H9 (cell line): Measurements from ENCODE around the gene SLC9A9. TPM values are rescaled to one million over a fixed set of nuclear protein-coding genes. Genes with fewer than 3 reads are reported as not detected.

Source experiments
- DNase-seq: peaks from one replicate; pipeline ENCODE4 v3.0.0-alpha.2; 2017
- H2AFZ ChIP-seq: one replicate; pipeline ENCODE4 v1.6.1; 2013; ENCODE audit warnings: mild to moderate bottlenecking, low read length, control low read depth, moderate library complexity
- H2AK5ac ChIP-seq: 2 replicates; pipeline ENCODE4 v1.6.1; 2013; ENCODE audit warnings: low read length, control low read depth, mixed read lengths; ENCODE audit not compliant: insufficient read length
- H2BK120ac ChIP-seq: one replicate; pipeline ENCODE4 v1.6.1; 2013; ENCODE audit warnings: low read depth, mild to moderate bottlenecking, low read length, control low read depth, inconsistent platforms; ENCODE audit not compliant: poor library complexity, severe bottlenecking
- H2BK12ac ChIP-seq: 2 replicates; pipeline ENCODE4 v1.6.1; 2013; ENCODE audit warnings: low read length, control low read depth, mixed read lengths, low read depth; ENCODE audit not compliant: insufficient read length
- H2BK15ac ChIP-seq: 2 replicates; pipeline ENCODE4 v1.6.1; 2013; ENCODE audit warnings: low read depth, low read length, control low read depth
- H2BK20ac ChIP-seq: one replicate; pipeline ENCODE4 v1.6.1; 2013; ENCODE audit warnings: low read depth, mild to moderate bottlenecking, low read length, control low read depth, inconsistent platforms; ENCODE audit not compliant: poor library complexity, severe bottlenecking
- H2BK5ac ChIP-seq: 2 replicates; pipeline ENCODE4 v1.6.1; 2013; ENCODE audit warnings: low read length, control low read depth, mixed read lengths; ENCODE audit not compliant: insufficient read length
- H3K14ac ChIP-seq: 2 replicates; pipeline ENCODE4 v1.6.1; 2013; ENCODE audit warnings: low read length, control low read depth; ENCODE audit not compliant: insufficient read depth
- H3K18ac ChIP-seq: 2 replicates; pipeline ENCODE4 v1.6.1; 2013; ENCODE audit warnings: low read depth, mild to moderate bottlenecking, mixed read lengths, low read length, control low read depth; ENCODE audit not compliant: insufficient read length
- H3K23ac ChIP-seq: 2 replicates; pipeline ENCODE4 v1.6.1; 2013; ENCODE audit warnings: low read length, control low read depth, mixed read lengths, low read depth; ENCODE audit not compliant: insufficient read length
- H3K23me2 ChIP-seq: 2 replicates; pipeline ENCODE4 v1.6.1; 2013; ENCODE audit warnings: low read depth, mild to moderate bottlenecking, mixed read lengths, low read length, control low read depth; ENCODE audit not compliant: insufficient read length, poor library complexity, severe bottlenecking
- H3K27ac ChIP-seq: 2 replicates; pipeline ENCODE4 v1.5.1; 2013; ENCODE audit warnings: low read length, control low read depth, mixed read lengths, low read depth; ENCODE audit not compliant: insufficient read length
- H3K27me3 ChIP-seq: 2 replicates; pipeline ENCODE4 v1.6.1; 2013; ENCODE audit warnings: low read length, control low read depth, inconsistent platforms; ENCODE audit not compliant: insufficient read depth
- H3K4ac ChIP-seq: 2 replicates; pipeline ENCODE4 v1.6.1; 2013; ENCODE audit warnings: low read depth, mild to moderate bottlenecking, control low read depth, inconsistent platforms, low read length, moderate library complexity
- H3K4me1 ChIP-seq: 2 replicates; pipeline ENCODE4 v1.6.1; 2013; ENCODE audit warnings: low read length, control low read depth, inconsistent platforms; ENCODE audit not compliant: insufficient read depth
- H3K4me2 ChIP-seq: 2 replicates; pipeline ENCODE4 v1.6.1; 2013; ENCODE audit warnings: low read length, control low read depth, mixed read lengths; ENCODE audit not compliant: insufficient read length, insufficient read depth
- H3K56ac ChIP-seq: 2 replicates; pipeline ENCODE4 v1.6.1; 2013; ENCODE audit warnings: low read depth, mild to moderate bottlenecking, mixed read lengths, low read length, control low read depth; ENCODE audit not compliant: insufficient read length
- H3K79me1 ChIP-seq: 2 replicates; pipeline ENCODE4 v1.6.1; 2013; ENCODE audit warnings: low read depth, mild to moderate bottlenecking, moderate library complexity, low read length, control low read depth, inconsistent platforms; ENCODE audit not compliant: insufficient read depth, poor library complexity, severe bottlenecking
- H3K79me2 ChIP-seq: 2 replicates; pipeline ENCODE4 v1.6.1; 2013; ENCODE audit warnings: low read length, control low read depth, inconsistent platforms; ENCODE audit not compliant: insufficient read depth
- H3K9ac ChIP-seq: 2 replicates; pipeline ENCODE4 v1.6.1; 2013; ENCODE audit warnings: low read length, control low read depth, mixed read lengths; ENCODE audit not compliant: insufficient read length; ENCODE audit errors: extremely low read depth
- H3K9me3 ChIP-seq: one replicate; pipeline ENCODE4 v1.6.1; 2013; ENCODE audit warnings: low read depth, low read length, inconsistent platforms; ENCODE audit not compliant: control insufficient read depth
- H3T11ph ChIP-seq: one replicate; pipeline ENCODE4 v1.6.1; 2013; ENCODE audit warnings: mild to moderate bottlenecking, low read length, control low read depth, inconsistent platforms
- H4K20me1 ChIP-seq: one replicate; pipeline ENCODE4 v1.6.1; 2013; ENCODE audit not compliant: control insufficient read depth, insufficient read length, insufficient read depth
- H4K5ac ChIP-seq: 2 replicates; pipeline ENCODE4 v1.6.1; 2013; ENCODE audit warnings: low read depth, mild to moderate bottlenecking, mixed read lengths, low read length, control low read depth; ENCODE audit not compliant: insufficient read length
- H4K8ac ChIP-seq: replicated peaks from 2 replicates; pipeline ENCODE4 v1.6.1; 2013; ENCODE audit warnings: low read length, control low read depth, mixed read lengths, low read depth; ENCODE audit not compliant: insufficient read length
- H4K91ac ChIP-seq: 2 replicates; pipeline ENCODE4 v1.6.1; 2013; ENCODE audit warnings: low read depth, mild to moderate bottlenecking, moderate library complexity, mixed read lengths, low read length, control low read depth; ENCODE audit not compliant: insufficient read length
- H3K27ac Mint-ChIP-seq, 3 experiments: 2 replicates in 2 of 3; 3 replicates in 1 of 3; pipeline ENCODE4 v1.8.0; 2020 to 2021; ENCODE audit warnings: mixed read lengths in 3 of 3, mild to moderate bottlenecking in 1 of 3, moderate library complexity in 1 of 3
- H3K27me3 Mint-ChIP-seq: 2 replicates; pipeline ENCODE4 v1.8.0; 2021; ENCODE audit warnings: low read depth, mild to moderate bottlenecking, moderate library complexity, mixed read lengths
- H3K36me3 Mint-ChIP-seq, 3 experiments: 2 replicates in 2 of 3; 3 replicates in 1 of 3; pipeline ENCODE4 v1.8.0; 2020 to 2021; ENCODE audit warnings: low read depth in 3 of 3, mixed read lengths in 3 of 3; ENCODE audit not compliant: insufficient read depth in 1 of 3
- H3K4me1 Mint-ChIP-seq, 2 experiments: 2 replicates each; pipeline ENCODE4 v1.8.0; 2020; ENCODE audit warnings: mixed read lengths in 2 of 2
- H3K4me3 Mint-ChIP-seq, 2 experiments: 2 replicates in 1 of 2; 3 replicates in 1 of 2; pipeline ENCODE4 v1.8.0; 2020 to 2021; ENCODE audit warnings: mild to moderate bottlenecking in 2 of 2, mixed read lengths in 2 of 2, moderate library complexity in 1 of 2
- H3K9me3 Mint-ChIP-seq, 2 experiments: 2 replicates in 1 of 2; 3 replicates in 1 of 2; pipeline ENCODE4 v1.8.0; 2020; ENCODE audit warnings: mild to moderate bottlenecking in 2 of 2, mixed read lengths in 2 of 2, moderate library complexity in 1 of 2
- WGBS: extraction: QIAGEN DNeasy Blood & Tissue Kit; methylation state at CpG from one replicate; pipeline ENCODE4 v1.1.7; 2013; ENCODE audit warnings: missing lambda C conversion rate, low lambda C conversion rate, mixed read lengths; ENCODE audit not compliant: insufficient read length; ENCODE audit errors: extremely low coverage; 5-methylcytosine and 5-hydroxymethylcytosine counted together
- total RNA-seq: library from RNA; stranded (reverse); gene quantifications from 2 replicates; pipeline ENCODE4 v1.2.1, GENCODE V29; 2021
- TF ChIP-seq, protein P1 (sequence below): fragments of 200-600 bp; sonication (generic); conservative IDR thresholded peaks from 3 replicates; pipeline ENCODE4 v1.8.0; 2021; ENCODE audit warnings: antibody characterized with exemption, mild to moderate bottlenecking

Gene SLC9A9
- total RNA-seq, 1 experiment from 2014 or later: 0.35 TPM

DNA sequence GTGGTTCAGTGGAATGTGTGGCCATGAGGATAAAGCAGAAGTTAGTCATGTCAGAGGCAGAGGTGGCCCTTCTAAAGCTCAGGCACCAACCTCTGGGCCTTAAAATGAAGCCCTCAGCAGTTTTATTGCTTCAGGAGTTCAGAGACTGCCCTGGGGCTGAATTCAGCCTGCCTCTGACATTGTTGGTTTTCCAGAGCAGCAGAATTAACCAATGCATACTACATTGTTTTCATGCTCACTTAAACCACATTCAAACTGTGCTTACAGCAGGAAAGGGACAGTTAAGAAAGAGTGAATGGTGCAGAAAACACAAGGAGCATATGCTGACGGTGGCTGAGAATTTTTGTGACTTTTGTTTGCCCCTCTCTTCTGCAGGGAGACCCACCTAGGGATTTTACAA is 408.5 kb downstream of the SLC9A9 start:
- DNase-seq: no peak
- Histone ChIP-seq H3K9ac (no peak overlapping the region), H4K20me1 (no peaks in the 10 kb centered on the region), H2BK20ac (no peak overlapping the region), H3K9me3 (no peaks in the 10 kb centered on the region), H3K4ac (no peak overlapping the region), H4K8ac (no peak overlapping the region), H3K4me2 (no peak overlapping the region), H3T11ph (no peak overlapping the region), H3K23ac (no peak overlapping the region), H3K18ac (no peak overlapping the region), H2BK120ac (no peak overlapping the region), H2BK15ac (no peak overlapping the region), H3K14ac (no peak overlapping the region), H3K23me2 (no peaks in the 10 kb centered on the region), H2AK5ac (no peak overlapping the region), H3K56ac (no peak overlapping the region), H2AFZ (no peak overlapping the region), H3K79me2 (no peaks in the 10 kb centered on the region), H4K91ac (no peak overlapping the region), H4K5ac (no peak overlapping the region), H3K4me1 (no peaks in the 10 kb centered on the region), H3K27ac (no peak overlapping the region), H3K79me1 (no peaks in the 10 kb centered on the region), H2BK12ac (no peak overlapping the region), H2BK5ac (no peak overlapping the region), H3K27me3 (no peaks in the 10 kb centered on the region)
- Mint-ChIP-seq H3K4me3 (no peak overlapping the region), H3K27me3 (peaks cover 2% of the 10 kb centered on the region; the same call in 1 of the 2 replicates), H3K4me1 (no peaks in the 10 kb centered on the region), H3K27ac (no peak overlapping the region), H3K36me3 (no peaks in the 10 kb centered on the region), H3K9me3 (no peaks in the 10 kb centered on the region; a peak in 1 of 5 replicates)
- no CpG with 5 or more reads among the region's 1 CpG for WGBS
- TF ChIP-seq, protein P1, sequence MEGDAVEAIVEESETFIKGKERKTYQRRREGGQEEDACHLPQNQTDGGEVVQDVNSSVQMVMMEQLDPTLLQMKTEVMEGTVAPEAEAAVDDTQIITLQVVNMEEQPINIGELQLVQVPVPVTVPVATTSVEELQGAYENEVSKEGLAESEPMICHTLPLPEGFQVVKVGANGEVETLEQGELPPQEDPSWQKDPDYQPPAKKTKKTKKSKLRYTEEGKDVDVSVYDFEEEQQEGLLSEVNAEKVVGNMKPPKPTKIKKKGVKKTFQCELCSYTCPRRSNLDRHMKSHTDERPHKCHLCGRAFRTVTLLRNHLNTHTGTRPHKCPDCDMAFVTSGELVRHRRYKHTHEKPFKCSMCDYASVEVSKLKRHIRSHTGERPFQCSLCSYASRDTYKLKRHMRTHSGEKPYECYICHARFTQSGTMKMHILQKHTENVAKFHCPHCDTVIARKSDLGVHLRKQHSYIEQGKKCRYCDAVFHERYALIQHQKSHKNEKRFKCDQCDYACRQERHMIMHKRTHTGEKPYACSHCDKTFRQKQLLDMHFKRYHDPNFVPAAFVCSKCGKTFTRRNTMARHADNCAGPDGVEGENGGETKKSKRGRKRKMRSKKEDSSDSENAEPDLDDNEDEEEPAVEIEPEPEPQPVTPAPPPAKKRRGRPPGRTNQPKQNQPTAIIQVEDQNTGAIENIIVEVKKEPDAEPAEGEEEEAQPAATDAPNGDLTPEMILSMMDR: no peak
